Muscle of leg (tissue), 11 donors: ENCODE results near the gene ZCCHC24. TPM values are rescaled to one million over a fixed set of nuclear protein-coding genes. Genes with fewer than 3 reads are reported as not detected.
"Not testable (repeated sequence)": the region's sequence is repeated elsewhere in the genome, so short reads cannot be mapped to it uniquely, and the experiment has no call there.

Experiments
- DNase-seq: peaks from one replicate; pipeline ENCODE4 v3.0.0; 2013
- H3K27ac ChIP-seq: one replicate; pipeline ENCODE4 v1.5.1; 2013; ENCODE audit warnings: mild to moderate bottlenecking, low read length, control low read depth
- H3K27me3 ChIP-seq: one replicate; pipeline ENCODE4 v1.6.1; 2013; ENCODE audit warnings: low read length; ENCODE audit not compliant: control insufficient read depth, insufficient read depth
- H3K36me3 ChIP-seq: one replicate; pipeline ENCODE4 v1.6.1; 2013; ENCODE audit warnings: low read length; ENCODE audit not compliant: control insufficient read depth, insufficient read depth
- H3K4me1 ChIP-seq: one replicate; pipeline ENCODE4 v1.6.1; 2013; ENCODE audit warnings: low read length; ENCODE audit not compliant: control insufficient read depth, insufficient read depth
- H3K4me3 ChIP-seq: one replicate; pipeline ENCODE4 v1.5.1; 2013; ENCODE audit warnings: low read length, control low read depth
- H3K9me3 ChIP-seq: replicated peaks from 2 replicates; pipeline ENCODE4 v1.6.1; 2013; ENCODE audit warnings: low read depth, low read length; ENCODE audit not compliant: control insufficient read depth
- WGBS: methylation state at CpG from one replicate; pipeline ENCODE4 v1.1.5; 2013; ENCODE audit warnings: missing lambda C conversion rate; ENCODE audit not compliant: insufficient coverage; 5-methylcytosine and 5-hydroxymethylcytosine counted together
- polyA plus RNA-seq, 8 donors: library from polyadenylated mRNA; unstranded; fragments of 120-200 nt; gene quantifications; one replicate each; pipeline versions ENCODE4 v1.2.1 to v1.2.3, GENCODE V29; 2013; ENCODE audit warnings: inconsistent platforms in 1 of 8, low replicate concordance in 1 of 8; ENCODE audit not compliant: insufficient read length in 8 of 8, insufficient read depth in 1 of 8
- total RNA-seq: library from RNA; stranded (reverse); fragments of 120-200 nt; gene quantifications from one replicate; pipeline ENCODE4 v1.2.4, GENCODE V29; 2013

The ZCCHC24 gene
- total and polyA plus RNA-seq, 9 donors = 25.0 to 65.5 (median 54.7) TPM

- Histone ChIP-seq H3K27me3 (no peaks in the 10 kb centered on the region), H3K4me3 (no peak overlapping the region), H3K36me3 (no peaks in the 10 kb centered on the region), H3K4me1 (peaks cover 14% of the 10 kb centered on the region), H3K27ac (no peak overlapping the region), H3K9me3 (no peaks in the 10 kb centered on the region)
- DNase-seq = no peak
- WGBS = 86% methylated on average over 1 of the region's 5 CpGs
These were observed 4.0 kb upstream of the ZCCHC24 start for GRCh38 chr10:79449181-79450146.

GRCh38 chr10:79448732-79449049 is 3.3 kb upstream of the ZCCHC24 start:
- H3K36me3 ChIP-seq = no peaks in the 10 kb centered on the region
- no peaks in the 10 kb centered on the region for H3K27me3 ChIP-seq
- DNase-seq = no peak
- H3K27ac ChIP-seq = no peak overlapping the region
- H3K9me3 ChIP-seq = no peaks in the 10 kb centered on the region
- H3K4me1 ChIP-seq = peaks cover 19% of the 10 kb centered on the region
- no peak overlapping the region for H3K4me3 ChIP-seq
- WGBS = 90% methylated on average over 2 of the region's 2 CpGs

- Histone ChIP-seq H3K36me3 (no peaks in the 10 kb centered on the region), H3K27me3 (no peaks in the 10 kb centered on the region), H3K27ac (no peak overlapping the region), H3K4me1 (peaks cover 24% of the 10 kb centered on the region), H3K9me3 (no peaks in the 10 kb centered on the region), H3K4me3 (no peak overlapping the region)
- DNase-seq = no peak
- 70% methylated on average over 2 of the region's 5 CpGs for WGBS
These were observed 2.7 kb upstream of the ZCCHC24 start for GRCh38 chr10:79447911-79448731.

GRCh38 chr10:79447249-79447648 is 1.8 kb upstream of the ZCCHC24 start:
- not testable (repeated sequence) for H3K9me3 ChIP-seq, H3K27ac ChIP-seq

GRCh38 chr10:79446758-79447084 is 1.3 kb upstream of the ZCCHC24 start:
- Histone ChIP-seq H3K9me3 (no peaks in the 10 kb centered on the region), H3K27me3 (no peaks in the 10 kb centered on the region), H3K36me3 (peaks cover 12% of the 10 kb centered on the region), H3K4me1 (peaks cover 38% of the 10 kb centered on the region), H3K27ac (peak overlapping the region; percentile 98), H3K4me3 (peak overlapping the region; percentile 31)
- DNase-seq = no peak
- WGBS = 14% methylated on average over 16 of the region's 16 CpGs

More at GRCh38 chr10:79447249-79447648, 1.8 kb upstream of the ZCCHC24 start:
- not testable (repeated sequence) for H3K36me3 ChIP-seq, H3K27me3 ChIP-seq, DNase-seq, H3K4me3 ChIP-seq
- WGBS = 87% methylated on average over 3 of the region's 6 CpGs
- peaks cover 33% of the 10 kb centered on the region for H3K4me1 ChIP-seq

DNA sequence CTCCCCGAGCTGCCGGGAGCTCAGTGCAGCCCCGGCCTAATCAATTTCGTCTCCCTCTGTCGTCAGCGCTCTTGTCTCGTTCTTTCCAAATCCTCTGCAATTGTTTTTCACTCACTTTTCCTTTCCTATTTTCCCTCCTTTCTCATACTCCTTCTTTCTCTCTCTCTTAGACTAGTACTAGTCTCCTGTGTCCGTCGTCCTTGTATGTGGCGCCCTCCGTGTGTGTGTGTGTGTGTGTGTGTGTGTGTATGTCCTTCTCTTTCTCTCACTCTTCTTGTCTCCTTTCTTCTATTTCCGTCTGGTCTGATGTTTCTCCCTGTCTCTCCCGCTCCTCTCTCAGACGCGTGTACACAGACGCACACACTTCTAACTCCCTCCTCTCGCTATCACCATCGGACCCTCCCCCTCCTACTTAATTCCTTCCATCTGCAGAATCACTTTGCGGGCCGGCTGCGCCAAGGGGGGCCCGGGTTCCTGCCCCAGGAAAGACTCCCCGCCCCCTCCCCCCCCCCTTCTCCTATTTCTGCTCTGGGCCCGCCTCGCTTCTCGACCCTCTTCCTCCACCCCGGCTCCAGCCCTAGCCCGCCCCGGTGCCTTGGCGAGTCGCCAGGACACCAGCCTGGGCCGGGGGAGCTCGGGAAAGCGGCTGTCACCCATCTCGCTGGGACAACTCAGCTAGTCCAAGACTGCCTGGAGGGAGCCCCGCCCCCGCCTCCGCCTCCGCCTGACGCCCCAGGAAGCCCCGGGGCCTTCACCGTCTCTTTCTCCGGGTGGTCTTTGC is 743 bp upstream of the ZCCHC24 start:
- H3K27me3 ChIP-seq = no peaks in the 10 kb centered on the region
- DNase-seq = peak; percentile 93
- H3K9me3 ChIP-seq = no peaks in the 10 kb centered on the region
- H3K4me1 ChIP-seq = peaks cover 44% of the 10 kb centered on the region
- H3K27ac ChIP-seq = peak overlapping the region; percentile 98
- H3K36me3 ChIP-seq = peaks cover 17% of the 10 kb centered on the region
- peak overlapping the region; percentile 31 for H3K4me3 ChIP-seq
- 0% methylated on average over 34 of the region's 43 CpGs for WGBS

DNA sequence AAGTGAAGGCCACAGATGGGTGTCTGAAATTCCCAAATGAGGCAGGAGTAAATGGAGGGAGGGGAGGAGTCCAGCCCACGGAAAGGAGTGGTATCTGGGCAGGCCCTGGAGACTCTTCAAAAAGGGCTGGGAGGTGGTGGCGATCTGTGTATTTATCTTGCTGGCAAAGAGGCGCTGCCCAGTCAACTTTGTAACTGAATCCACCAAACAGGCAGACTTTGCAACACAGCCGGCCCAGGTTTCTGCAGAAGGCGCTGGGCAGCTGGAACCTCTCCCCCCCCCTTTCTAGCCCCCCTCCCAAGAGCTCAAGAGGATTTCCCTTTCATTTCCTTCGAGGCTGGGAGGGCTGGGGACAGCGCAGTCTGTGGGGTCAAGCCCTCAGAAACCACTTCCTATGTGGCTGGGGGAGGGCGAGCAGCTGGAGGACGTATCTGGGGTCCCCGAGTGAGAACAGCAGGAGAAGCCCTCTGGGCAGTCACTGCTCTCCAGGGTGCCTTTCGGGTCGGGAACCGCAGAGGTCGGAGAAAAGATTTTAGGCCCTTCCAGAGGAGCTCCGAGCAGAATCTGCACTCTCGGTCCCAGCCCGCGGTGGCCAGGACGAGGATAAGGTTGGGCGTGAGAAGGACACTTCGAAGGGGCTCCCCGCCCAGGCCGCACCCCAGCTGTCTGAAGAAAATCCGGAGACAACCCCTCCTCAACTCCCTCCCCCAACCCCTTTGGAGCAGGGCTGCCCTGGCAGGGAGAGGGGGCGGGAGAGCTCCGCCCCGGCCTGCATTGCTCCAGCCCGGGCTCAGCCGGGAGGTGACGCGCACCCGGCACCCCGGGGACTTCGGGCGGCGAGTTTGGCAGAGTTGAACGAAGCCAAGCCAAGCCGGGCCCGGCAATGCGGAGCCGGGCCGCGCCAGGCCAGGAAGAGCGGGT is 965 bp downstream of the ZCCHC24 start:
- DNase-seq = peak; percentile 81

GRCh38 chr10:79443338-79444198 is 1.9 kb downstream of the ZCCHC24 start:
- Histone ChIP-seq H3K4me3 (peak overlapping the region; percentile 71), H3K36me3 (peaks cover 27% of the 10 kb centered on the region), H3K27me3 (no peaks in the 10 kb centered on the region), H3K9me3 (no peaks in the 10 kb centered on the region), H3K4me1 (peaks cover 61% of the 10 kb centered on the region), H3K27ac (peak overlapping the region; percentile 89)
- 17% methylated on average over 5 of the region's 11 CpGs for WGBS
- DNase-seq = peak; percentile 35

More for the DNA sequence above, 965 bp downstream of the ZCCHC24 start:
- Histone ChIP-seq H3K4me1 (peaks cover 60% of the 10 kb centered on the region), H3K4me3 (peak overlapping the region; percentile 71), H3K27ac (peak overlapping the region; percentile 89), H3K9me3 (no peaks in the 10 kb centered on the region), H3K36me3 (peaks cover 20% of the 10 kb centered on the region), H3K27me3 (no peaks in the 10 kb centered on the region)
- 1% methylated on average over 22 of the region's 44 CpGs for WGBS
